ENCODE data around the gene TANC1. TPM values are rescaled to one million over a fixed set of nuclear protein-coding genes. Genes with fewer than 3 reads are reported as not detected.

Gene TANC1
- total RNA-seq, 1 donor = 34.7 TPM

DNA sequence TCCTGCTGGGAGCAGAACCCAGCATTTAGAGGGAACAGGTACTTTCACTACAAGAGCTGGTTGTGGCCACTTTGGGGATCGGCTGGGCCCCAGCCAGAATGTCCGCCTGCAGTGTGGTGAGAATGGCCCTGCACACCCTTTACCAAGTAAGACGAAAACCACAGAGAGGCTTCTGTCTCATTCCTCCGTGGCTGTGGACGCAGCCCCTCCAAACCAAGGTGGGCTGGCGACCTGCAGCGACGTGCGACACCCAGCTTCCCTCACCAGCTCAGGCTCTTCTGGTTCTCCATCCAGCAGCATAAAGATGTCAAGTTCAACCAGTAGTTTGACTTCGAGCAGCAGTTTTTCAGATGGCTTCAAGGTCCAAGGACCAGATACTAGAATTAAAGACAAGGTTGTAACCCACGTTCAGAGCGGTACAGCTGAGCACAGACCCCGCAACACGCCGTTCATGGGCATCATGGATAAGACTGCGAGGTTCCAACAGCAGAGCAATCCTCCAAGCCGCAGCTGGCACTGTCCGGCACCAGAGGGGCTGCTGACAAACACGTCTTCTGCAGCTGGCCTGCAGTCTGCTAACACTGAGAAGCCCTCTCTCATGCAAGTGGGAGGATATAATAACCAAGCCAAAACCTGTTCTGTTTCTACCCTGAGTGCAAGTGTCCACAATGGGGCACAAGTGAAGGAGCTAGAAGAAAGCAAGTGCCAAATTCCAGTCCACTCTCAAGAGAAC is 261.9 kb downstream of the TANC1 start:
- Histone ChIP-seq H3K27ac (ENCODE audit: low read depth, low read length) (no peak overlapping the region), H3K4me1 (ENCODE audit: insufficient read depth, low read length) (peaks cover 5% of the 10 kb centered on the region), H3K36me3 (ENCODE audit: insufficient read depth, low read length) (peaks cover 31% of the 10 kb centered on the region), H3K4me2 (ENCODE audit: insufficient read depth, low read length) (no peak overlapping the region), H3K27me3 (ENCODE audit: insufficient read depth, low read length) (no peaks in the 10 kb centered on the region), H3K79me2 (ENCODE audit: insufficient read depth, low read length) (no peaks in the 10 kb centered on the region), H2AFZ (ENCODE audit: low read length) (no peak overlapping the region), H3K9me3 (ENCODE audit: low read depth, low read length) (no peaks in the 10 kb centered on the region), H3K4me3 (ENCODE audit: insufficient read depth, low read length) (no peak overlapping the region), H4K20me1 (ENCODE audit: insufficient read depth, low read length) (no peaks in the 10 kb centered on the region)
- TF ChIP-seq, protein P1, sequence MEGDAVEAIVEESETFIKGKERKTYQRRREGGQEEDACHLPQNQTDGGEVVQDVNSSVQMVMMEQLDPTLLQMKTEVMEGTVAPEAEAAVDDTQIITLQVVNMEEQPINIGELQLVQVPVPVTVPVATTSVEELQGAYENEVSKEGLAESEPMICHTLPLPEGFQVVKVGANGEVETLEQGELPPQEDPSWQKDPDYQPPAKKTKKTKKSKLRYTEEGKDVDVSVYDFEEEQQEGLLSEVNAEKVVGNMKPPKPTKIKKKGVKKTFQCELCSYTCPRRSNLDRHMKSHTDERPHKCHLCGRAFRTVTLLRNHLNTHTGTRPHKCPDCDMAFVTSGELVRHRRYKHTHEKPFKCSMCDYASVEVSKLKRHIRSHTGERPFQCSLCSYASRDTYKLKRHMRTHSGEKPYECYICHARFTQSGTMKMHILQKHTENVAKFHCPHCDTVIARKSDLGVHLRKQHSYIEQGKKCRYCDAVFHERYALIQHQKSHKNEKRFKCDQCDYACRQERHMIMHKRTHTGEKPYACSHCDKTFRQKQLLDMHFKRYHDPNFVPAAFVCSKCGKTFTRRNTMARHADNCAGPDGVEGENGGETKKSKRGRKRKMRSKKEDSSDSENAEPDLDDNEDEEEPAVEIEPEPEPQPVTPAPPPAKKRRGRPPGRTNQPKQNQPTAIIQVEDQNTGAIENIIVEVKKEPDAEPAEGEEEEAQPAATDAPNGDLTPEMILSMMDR (IDR thresholded peaks at IDR 0.05; ENCODE audit: extremely low read depth, low read depth, low read length) = no peak
- DNase-seq (ENCODE audit: insufficient read length, low spot score, missing footprints) = no peak

DNA sequence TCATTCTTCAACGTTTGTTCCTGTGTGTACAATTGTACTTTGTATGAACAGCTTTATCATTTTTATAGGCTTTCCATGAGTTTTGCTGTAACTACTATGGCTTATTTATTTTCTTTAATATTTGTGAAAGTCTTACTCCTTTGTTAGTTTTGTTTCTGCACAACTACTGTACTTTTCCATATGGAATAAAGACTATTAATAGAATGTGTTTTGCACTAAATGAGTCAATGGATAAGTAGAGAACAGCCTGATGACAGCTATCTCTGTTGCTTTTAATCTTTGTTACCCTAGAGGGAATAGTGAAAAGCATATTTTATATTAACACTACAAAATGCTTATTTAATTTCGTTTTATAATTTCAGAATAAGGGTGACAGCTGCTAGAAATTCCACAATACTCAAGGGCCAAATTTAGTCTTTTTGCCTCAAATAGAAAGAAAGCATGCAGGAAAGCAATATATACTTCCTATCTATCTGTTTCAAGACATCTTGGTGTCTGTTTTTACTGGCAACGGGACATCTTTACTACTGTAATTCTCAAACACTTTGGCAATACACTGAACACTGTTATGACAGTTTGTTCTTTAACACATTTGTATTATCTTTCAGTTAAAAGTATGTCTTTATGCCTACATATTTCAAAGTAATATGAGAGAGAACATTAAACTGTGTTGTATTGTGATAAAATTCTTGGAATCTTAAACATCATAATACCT is 264.2 kb downstream of the TANC1 start:
- H2AFZ ChIP-seq (ENCODE audit: low read length) = no peak overlapping the region
- no peak for DNase-seq (ENCODE audit: insufficient read length, low spot score, missing footprints)
- H3K27me3 ChIP-seq (ENCODE audit: insufficient read depth, low read length) = no peaks in the 10 kb centered on the region
- no peaks in the 10 kb centered on the region for H4K20me1 ChIP-seq (ENCODE audit: insufficient read depth, low read length)
- H3K36me3 ChIP-seq (ENCODE audit: insufficient read depth, low read length) = peaks cover 39% of the 10 kb centered on the region
- H3K27ac ChIP-seq (ENCODE audit: low read depth, low read length) = no peak overlapping the region
- no peak overlapping the region for H3K4me2 ChIP-seq (ENCODE audit: insufficient read depth, low read length)
- H3K4me1 ChIP-seq (ENCODE audit: insufficient read depth, low read length) = peaks cover 5% of the 10 kb centered on the region
- no peaks in the 10 kb centered on the region for H3K79me2 ChIP-seq (ENCODE audit: insufficient read depth, low read length)
- no peaks in the 10 kb centered on the region for H3K9me3 ChIP-seq (ENCODE audit: low read depth, low read length)
- H3K4me3 ChIP-seq (ENCODE audit: insufficient read depth, low read length) = no peak overlapping the region
- TF ChIP-seq, protein P1 (IDR thresholded peaks at IDR 0.05; ENCODE audit: extremely low read depth, low read depth, low read length) = no peak

DNA sequence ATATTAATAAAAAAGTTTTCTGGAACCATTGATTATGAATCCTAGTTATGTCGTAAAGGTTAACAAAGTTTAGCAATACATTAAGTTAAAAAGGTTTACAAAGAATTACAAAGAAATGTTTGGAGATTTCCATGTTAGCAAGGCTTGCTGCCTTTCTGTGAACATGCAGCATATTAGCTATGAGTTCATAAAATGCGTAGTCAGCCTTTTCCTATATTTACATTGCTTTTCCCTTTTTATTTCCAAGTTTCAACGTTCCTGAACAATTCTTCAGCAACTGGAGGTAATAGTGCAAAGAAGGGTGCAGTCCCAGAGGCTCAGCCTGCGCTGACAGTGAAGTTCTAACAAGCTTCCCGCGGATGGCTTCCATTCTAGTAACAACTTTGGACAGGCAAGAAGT is 266.4 kb downstream of the TANC1 start:
- no peak for DNase-seq (ENCODE audit: insufficient read length, low spot score, missing footprints)

DNA sequence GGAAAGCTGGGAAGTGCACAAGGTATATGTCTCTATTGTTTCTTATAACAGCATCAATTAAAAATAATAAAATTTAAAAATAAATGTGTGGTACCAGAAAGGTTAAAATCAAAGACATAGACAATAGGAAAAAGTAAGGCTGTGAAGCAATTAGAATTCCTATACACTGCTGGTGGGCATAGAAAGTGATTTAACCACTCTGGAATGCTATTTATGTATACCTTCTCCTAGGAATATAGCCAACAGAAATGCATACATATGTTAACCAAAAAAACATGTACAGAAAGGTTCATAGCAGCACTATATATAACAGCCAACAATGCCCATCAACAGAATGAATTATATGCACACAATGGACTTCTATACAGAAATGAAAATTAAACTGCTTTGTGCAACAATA is 275.1 kb downstream of the TANC1 start:
- Histone ChIP-seq H3K9me3 (ENCODE audit: low read depth, low read length) (no peaks in the 10 kb centered on the region), H3K27ac (ENCODE audit: low read depth, low read length) (no peak overlapping the region), H4K20me1 (ENCODE audit: insufficient read depth, low read length) (no peaks in the 10 kb centered on the region), H3K4me1 (ENCODE audit: insufficient read depth, low read length) (peaks cover 3% of the 10 kb centered on the region), H2AFZ (ENCODE audit: low read length) (no peak overlapping the region), H3K4me3 (ENCODE audit: insufficient read depth, low read length) (no peak overlapping the region), H3K27me3 (ENCODE audit: insufficient read depth, low read length) (no peaks in the 10 kb centered on the region), H3K79me2 (ENCODE audit: insufficient read depth, low read length) (no peaks in the 10 kb centered on the region), H3K4me2 (ENCODE audit: insufficient read depth, low read length) (no peak overlapping the region), H3K36me3 (ENCODE audit: insufficient read depth, low read length) (peaks cover 20% of the 10 kb centered on the region)
- DNase-seq (ENCODE audit: insufficient read length, low spot score, missing footprints) = no peak
- TF ChIP-seq, protein P1 (IDR thresholded peaks at IDR 0.05; ENCODE audit: extremely low read depth, low read depth, low read length) = no peak

More for the DNA sequence above, 266.4 kb downstream of the TANC1 start:
- H3K27ac ChIP-seq (ENCODE audit: low read depth, low read length) = no peak overlapping the region
- peaks cover 5% of the 10 kb centered on the region for H3K4me1 ChIP-seq (ENCODE audit: insufficient read depth, low read length)
- no peaks in the 10 kb centered on the region for H3K79me2 ChIP-seq (ENCODE audit: insufficient read depth, low read length)
- no peak overlapping the region for H2AFZ ChIP-seq (ENCODE audit: low read length)
- no peaks in the 10 kb centered on the region for H3K9me3 ChIP-seq (ENCODE audit: low read depth, low read length)
- no peaks in the 10 kb centered on the region for H4K20me1 ChIP-seq (ENCODE audit: insufficient read depth, low read length)
- no peak overlapping the region for H3K4me2 ChIP-seq (ENCODE audit: insufficient read depth, low read length)
- H3K36me3 ChIP-seq (ENCODE audit: insufficient read depth, low read length) = peaks cover 32% of the 10 kb centered on the region
- H3K4me3 ChIP-seq (ENCODE audit: insufficient read depth, low read length) = no peak overlapping the region
- H3K27me3 ChIP-seq (ENCODE audit: insufficient read depth, low read length) = no peaks in the 10 kb centered on the region
- TF ChIP-seq, protein P1 (IDR thresholded peaks at IDR 0.05; ENCODE audit: extremely low read depth, low read depth, low read length) = no peak

All from osteoblast (primary cell).